Measurements from ENCODE around the gene TC2N. TPM values are rescaled to one million over a fixed set of nuclear protein-coding genes. Genes with fewer than 3 reads are reported as not detected.
"Not testable (repeated sequence)": the region's sequence is repeated elsewhere in the genome, so short reads cannot be mapped to it uniquely, and the experiment has no call there.

Gene TC2N
- 10 to 100 TPM; 12.1 to 68.2 (median 33.3) TPM for polyA plus RNA-seq

- 85 to 91% (median 86%) methylated on average over 10 of the region's 10 CpGs for WGBS, 3 donors
- H3K27ac ChIP-seq (ENCODE audit: low read depth, low read length): no peak within 1 kb of the TSS
Observed at GRCh38 chr14:91867316-91867988, at the start of gene TC2N. TC2N (minus strand) TSS chr14:91867536; CDS start chr14:91813769, 53,767 bp downstream.

GRCh38 chr14:91912035-91912434 is 44.7 kb upstream of the TC2N start:
- H3K27ac ChIP-seq (ENCODE audit: low read depth, low read length): no peak overlapping the region
- WGBS, 3 donors: 76 to 77% (median 76%) methylated on average over 5 of the region's 5 CpGs

- whole genome bisulfite sequencing, 3 donors: 29 to 37% (median 32%) methylated on average over 9 of the region's 9 CpGs
- no peak overlapping the region for H3K27ac ChIP-seq (ENCODE audit: low read depth, low read length)
Observed at GRCh38 chr14:91911474-91912032, 44.2 kb upstream of the TC2N start.

GRCh38 chr14:91910196-91910595 is 42.9 kb upstream of the TC2N start:
- 66 to 81% (median 80%) methylated on average over 9 of the region's 9 CpGs for WGBS, 3 donors
- no peak overlapping the region for H3K27ac ChIP-seq (ENCODE audit: low read depth, low read length)

GRCh38 chr14:91906374-91906773 is 39.0 kb upstream of the TC2N start:
- 71 to 100% (median 92%) methylated on average over 2 of the region's 2 CpGs for WGBS, 3 donors
- no peak overlapping the region for H3K27ac ChIP-seq (ENCODE audit: low read depth, low read length)

GRCh38 chr14:91904956-91905645 is 37.8 kb upstream of the TC2N start:
- 39 to 94% (median 92%) methylated on average over 9 of the region's 9 CpGs for WGBS, 3 donors
- no peak overlapping the region for H3K27ac ChIP-seq (ENCODE audit: low read depth, low read length)

GRCh38 chr14:91904483-91904882 is 37.1 kb upstream of the TC2N start:
- 54 to 79% (median 78%) methylated on average over 8 of the region's 8 CpGs for WGBS, 3 donors
- H3K27ac ChIP-seq (ENCODE audit: low read depth, low read length): no peak overlapping the region

- WGBS, 3 donors: 43 to 63% (median 47%) methylated on average over 2 of the region's 2 CpGs
- no peak overlapping the region for H3K27ac ChIP-seq (ENCODE audit: low read depth, low read length)
Observed at GRCh38 chr14:91903070-91903469, 35.7 kb upstream of the TC2N start.

GRCh38 chr14:91902336-91902735 is 35.0 kb upstream of the TC2N start:
- WGBS, 3 donors: 67 to 81% (median 76%) methylated on average over 3 of the region's 3 CpGs
- H3K27ac ChIP-seq (ENCODE audit: low read depth, low read length): no peak overlapping the region

- no peak overlapping the region for H3K27ac ChIP-seq (ENCODE audit: low read depth, low read length)
- WGBS, 3 donors: 34 to 70% (median 60%) methylated on average over 9 of the region's 9 CpGs
Observed at GRCh38 chr14:91901449-91902226, 34.3 kb upstream of the TC2N start.

- no peak overlapping the region for H3K27ac ChIP-seq (ENCODE audit: low read depth, low read length)
- WGBS, 3 donors: 36 to 66% (median 59%) methylated on average over 4 of the region's 4 CpGs
Observed at GRCh38 chr14:91899806-91900205, 32.5 kb upstream of the TC2N start.

GRCh38 chr14:91899213-91899612 is 31.9 kb upstream of the TC2N start:
- 39 to 89% (median 83%) methylated on average over 4 of the region's 4 CpGs for WGBS, 3 donors
- no peak overlapping the region for H3K27ac ChIP-seq (ENCODE audit: low read depth, low read length)

GRCh38 chr14:91898372-91898771 is 31.0 kb upstream of the TC2N start:
- no peak overlapping the region for H3K27ac ChIP-seq (ENCODE audit: low read depth, low read length)
- WGBS, 3 donors: 43 to 88% (median 86%) methylated on average over 5 of the region's 5 CpGs

GRCh38 chr14:91897716-91898115 is 30.4 kb upstream of the TC2N start:
- H3K27ac ChIP-seq (ENCODE audit: low read depth, low read length): not testable (repeated sequence)
- 82 to 91% (median 87%) methylated on average over 5 of the region's 5 CpGs for WGBS, 3 donors

- H3K27ac ChIP-seq (ENCODE audit: low read depth, low read length): no peak overlapping the region
- 19 to 52% (median 44%) methylated on average over 10 of the region's 10 CpGs for WGBS, 3 donors
Observed at GRCh38 chr14:91897106-91897701, 29.9 kb upstream of the TC2N start.

- H3K27ac ChIP-seq (ENCODE audit: low read depth, low read length): no peak overlapping the region
- WGBS, 3 donors: 97 to 99% (median 98%) methylated on average over 4 of the region's 4 CpGs
Observed at GRCh38 chr14:91896419-91896818, 29.1 kb upstream of the TC2N start.

GRCh38 chr14:91893669-91894068 is 26.3 kb upstream of the TC2N start:
- H3K27ac ChIP-seq (ENCODE audit: low read depth, low read length): no peak overlapping the region
- WGBS, 3 donors: 45 to 90% (median 65%) methylated on average over 4 of the region's 4 CpGs

GRCh38 chr14:91893007-91893406 is 25.7 kb upstream of the TC2N start:
- WGBS, 3 donors: 44 to 60% (median 48%) methylated on average over 7 of the region's 7 CpGs
- H3K27ac ChIP-seq (ENCODE audit: low read depth, low read length): no peak overlapping the region

Measured in adipose tissue (tissue), 3 donors.